Measurements from ENCODE around the gene UVSSA. TPM values are rescaled to one million over a fixed set of nuclear protein-coding genes. Genes with fewer than 3 reads are reported as not detected.

The UVSSA gene
- total RNA-seq, 1 donor from 2014 or later, result 32.4 TPM

DNA sequence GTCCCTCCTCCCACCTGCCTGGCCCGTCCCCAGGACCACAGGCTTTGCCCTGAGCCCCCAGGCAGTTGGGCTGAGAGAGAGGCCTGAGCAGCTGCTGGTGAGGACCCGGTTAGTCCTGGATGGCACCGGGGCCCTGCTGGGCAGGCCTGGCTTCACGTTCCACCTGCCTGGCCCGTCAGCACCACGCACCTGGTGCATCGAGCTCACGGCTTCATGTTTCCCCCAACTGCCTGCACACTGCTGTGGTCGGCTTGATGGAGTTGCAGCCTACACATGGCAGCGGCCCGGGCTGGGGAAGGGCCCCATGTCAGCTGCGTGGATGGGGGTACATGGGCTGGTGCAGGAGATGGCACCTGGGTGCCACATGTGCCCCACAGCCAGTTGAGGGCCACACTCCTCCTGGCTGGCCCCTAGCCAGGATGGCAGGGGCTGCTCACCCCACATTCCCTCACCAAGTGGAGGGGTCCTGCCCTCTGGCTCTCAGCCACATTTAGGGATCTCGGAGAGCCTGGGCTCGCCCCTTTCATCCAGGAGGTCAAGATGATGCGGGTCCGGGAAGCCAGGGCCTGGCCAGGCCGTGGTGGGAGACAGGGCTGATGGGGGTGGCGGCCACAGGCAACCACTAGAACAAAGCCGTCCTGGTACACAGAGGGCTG lies 30.7 kb downstream of the UVSSA start:
- TF ChIP-seq, protein P1, sequence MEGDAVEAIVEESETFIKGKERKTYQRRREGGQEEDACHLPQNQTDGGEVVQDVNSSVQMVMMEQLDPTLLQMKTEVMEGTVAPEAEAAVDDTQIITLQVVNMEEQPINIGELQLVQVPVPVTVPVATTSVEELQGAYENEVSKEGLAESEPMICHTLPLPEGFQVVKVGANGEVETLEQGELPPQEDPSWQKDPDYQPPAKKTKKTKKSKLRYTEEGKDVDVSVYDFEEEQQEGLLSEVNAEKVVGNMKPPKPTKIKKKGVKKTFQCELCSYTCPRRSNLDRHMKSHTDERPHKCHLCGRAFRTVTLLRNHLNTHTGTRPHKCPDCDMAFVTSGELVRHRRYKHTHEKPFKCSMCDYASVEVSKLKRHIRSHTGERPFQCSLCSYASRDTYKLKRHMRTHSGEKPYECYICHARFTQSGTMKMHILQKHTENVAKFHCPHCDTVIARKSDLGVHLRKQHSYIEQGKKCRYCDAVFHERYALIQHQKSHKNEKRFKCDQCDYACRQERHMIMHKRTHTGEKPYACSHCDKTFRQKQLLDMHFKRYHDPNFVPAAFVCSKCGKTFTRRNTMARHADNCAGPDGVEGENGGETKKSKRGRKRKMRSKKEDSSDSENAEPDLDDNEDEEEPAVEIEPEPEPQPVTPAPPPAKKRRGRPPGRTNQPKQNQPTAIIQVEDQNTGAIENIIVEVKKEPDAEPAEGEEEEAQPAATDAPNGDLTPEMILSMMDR (conservative IDR thresholded peaks at IDR 0.05), result no peak
- no peaks in the 10 kb centered on the region for H3K9me3 Mint-ChIP-seq
- H3K4me3 Mint-ChIP-seq, result no peak overlapping the region
- H3K27ac Mint-ChIP-seq, result no peak overlapping the region
- no peaks in the 10 kb centered on the region for H3K27me3 Mint-ChIP-seq
- no peak for DNase-seq (ENCODE audit: extremely low spot score, unreplicated experiment)
- peaks cover 10% of the 10 kb centered on the region for H3K36me3 Mint-ChIP-seq
- H3K4me1 Mint-ChIP-seq (ENCODE audit: unreplicated experiment), result no peaks in the 10 kb centered on the region

DNA sequence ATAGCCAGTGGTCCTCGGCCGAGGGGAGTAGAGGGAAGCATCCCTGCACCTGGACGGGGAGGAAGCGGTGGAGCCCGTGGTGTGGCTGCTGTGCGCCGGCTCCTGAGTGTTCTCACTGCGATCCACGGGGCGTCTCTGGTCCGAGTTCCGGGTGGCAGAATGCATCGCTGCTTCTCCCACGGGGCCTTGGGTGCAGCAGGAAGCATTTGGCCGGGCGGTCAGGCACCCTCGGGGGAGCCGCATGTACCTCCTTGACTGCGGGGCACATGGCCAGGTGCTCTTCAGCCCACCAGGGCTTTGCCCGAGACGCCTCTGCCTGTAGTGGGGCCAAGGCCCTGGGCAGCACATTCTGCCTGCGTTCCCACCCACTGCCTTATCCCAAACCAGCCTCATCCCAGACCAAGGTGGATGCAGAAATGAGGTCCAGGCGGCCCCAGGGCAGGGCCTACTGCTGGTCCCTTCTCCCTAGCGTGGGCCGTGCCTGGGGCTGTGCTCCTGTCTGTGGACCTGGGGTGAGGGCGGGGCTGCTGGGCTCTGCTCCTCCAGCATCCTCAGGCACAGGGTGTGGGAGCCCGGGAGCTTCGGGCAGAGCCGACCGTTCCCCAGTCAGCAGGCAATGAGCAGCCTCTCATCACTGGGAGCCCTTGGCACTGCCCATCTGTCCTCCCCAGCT lies 31.7 kb downstream of the UVSSA start:
- no peaks in the 10 kb centered on the region for H3K4me1 Mint-ChIP-seq (ENCODE audit: unreplicated experiment)
- no peak overlapping the region for H3K27ac Mint-ChIP-seq
- H3K9me3 Mint-ChIP-seq, result no peaks in the 10 kb centered on the region
- TF ChIP-seq, protein P1 (conservative IDR thresholded peaks at IDR 0.05), result no peak
- peaks cover 4% of the 10 kb centered on the region for H3K36me3 Mint-ChIP-seq
- no peaks in the 10 kb centered on the region for H3K27me3 Mint-ChIP-seq
- H3K4me3 Mint-ChIP-seq, result no peak overlapping the region
- no peak for DNase-seq (ENCODE audit: extremely low spot score, unreplicated experiment)

DNA sequence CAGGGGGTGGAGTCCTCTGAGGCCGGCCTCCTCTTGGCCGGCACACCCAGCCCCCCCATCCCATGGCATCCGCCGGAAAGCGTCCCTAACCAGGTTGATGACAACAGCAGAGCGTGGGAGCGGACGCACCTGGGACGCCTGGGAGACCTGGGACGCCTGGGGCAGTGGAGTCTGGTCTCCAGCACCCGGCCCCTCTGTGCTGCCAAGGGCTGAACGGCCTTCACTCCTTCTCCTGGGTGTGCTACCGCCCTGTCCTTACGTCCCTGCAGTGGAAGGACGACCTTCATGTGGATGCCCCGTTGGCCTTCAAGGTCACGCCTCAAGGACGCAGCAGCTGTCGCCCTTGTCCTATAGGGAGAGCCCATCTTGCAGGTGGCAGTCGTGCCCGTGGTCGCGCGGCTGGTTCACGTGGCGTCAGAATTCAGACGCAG lies 32.4 kb downstream of the UVSSA start:
- Mint-ChIP-seq H3K27ac (no peak overlapping the region), H3K9me3 (no peaks in the 10 kb centered on the region), H3K36me3 (no peaks in the 10 kb centered on the region), H3K4me3 (no peak overlapping the region), H3K4me1 (ENCODE audit: unreplicated experiment) (no peaks in the 10 kb centered on the region), H3K27me3 (no peaks in the 10 kb centered on the region)
- no peak for DNase-seq (ENCODE audit: extremely low spot score, unreplicated experiment)
- TF ChIP-seq, protein P1 (conservative IDR thresholded peaks at IDR 0.05), result no peak

DNA sequence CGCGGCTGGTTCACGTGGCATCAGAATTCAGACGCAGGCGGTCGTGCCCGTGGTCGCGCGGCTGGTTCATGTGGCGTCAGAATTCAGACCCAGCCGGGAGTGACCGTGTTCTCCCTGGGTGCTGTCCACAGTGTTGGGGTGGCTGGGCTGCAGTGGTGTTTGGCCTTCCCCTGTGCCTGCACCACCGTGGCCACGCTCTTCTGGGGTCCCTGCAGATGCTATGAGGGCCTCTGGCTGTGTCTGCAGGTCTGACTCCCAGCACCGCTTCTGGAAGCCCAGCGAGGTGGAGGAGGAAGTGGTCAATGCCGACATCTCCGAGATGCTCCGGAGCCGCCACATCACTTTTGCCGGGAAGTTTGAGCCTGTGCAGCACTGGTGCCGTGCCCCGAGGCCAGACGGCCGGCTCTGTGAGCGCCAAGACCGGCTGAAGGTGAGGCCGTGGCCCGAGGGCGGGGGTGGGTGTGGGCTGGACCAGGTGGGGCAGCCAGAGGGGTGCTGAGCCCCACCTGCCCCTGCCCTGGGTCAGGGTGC lies 32.9 kb downstream of the UVSSA start:
- Mint-ChIP-seq H3K27ac (no peak overlapping the region), H3K36me3 (no peaks in the 10 kb centered on the region), H3K4me3 (no peak overlapping the region), H3K9me3 (no peaks in the 10 kb centered on the region), H3K4me1 (ENCODE audit: unreplicated experiment) (no peaks in the 10 kb centered on the region), H3K27me3 (no peaks in the 10 kb centered on the region)
- TF ChIP-seq, protein P1 (conservative IDR thresholded peaks at IDR 0.05), result no peak
- DNase-seq (ENCODE audit: extremely low spot score, unreplicated experiment), result no peak

DNA sequence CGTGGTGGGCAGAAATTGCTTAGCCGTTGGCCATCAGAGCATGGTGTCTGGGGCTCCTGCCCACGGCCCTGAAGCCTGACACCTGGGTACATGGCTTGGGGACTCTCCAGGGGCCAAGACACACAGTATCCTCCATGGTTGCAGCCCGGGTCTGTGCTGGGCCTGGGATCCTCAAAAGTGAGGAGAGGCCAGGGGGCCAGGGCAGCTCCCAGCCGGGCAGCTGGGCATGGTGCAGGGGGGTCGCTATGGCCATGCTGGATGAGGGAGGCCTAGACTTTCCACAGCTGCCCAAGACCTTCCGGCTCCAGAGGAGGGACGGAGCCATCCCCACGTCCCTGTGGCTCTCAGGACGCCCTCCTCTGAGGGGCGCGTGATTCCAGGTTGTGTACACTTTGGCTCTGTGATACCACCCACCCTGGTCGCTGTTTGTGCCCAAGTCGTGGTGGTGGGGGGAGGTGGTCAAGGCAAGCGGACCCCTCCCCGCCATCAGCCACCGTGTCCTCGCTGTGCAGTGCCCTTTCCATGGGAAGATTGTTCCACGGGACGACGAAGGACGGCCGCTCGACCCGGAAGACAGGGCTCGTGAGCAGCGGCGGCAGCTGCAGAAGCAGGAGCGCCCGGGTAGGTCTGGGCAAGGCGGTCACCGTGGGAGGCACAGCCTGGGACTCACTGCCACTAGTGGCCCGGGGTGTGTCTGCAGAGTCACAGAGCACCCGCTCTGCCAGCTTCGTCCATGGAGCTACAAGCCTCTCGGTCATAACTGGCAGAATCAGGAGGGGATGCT lies 33.6 kb downstream of the UVSSA start:
- no peaks in the 10 kb centered on the region for H3K4me1 Mint-ChIP-seq (ENCODE audit: unreplicated experiment)
- no peak for DNase-seq (ENCODE audit: extremely low spot score, unreplicated experiment)
- TF ChIP-seq, protein P1 (conservative IDR thresholded peaks at IDR 0.05), result no peak

More for the DNA sequence above, 33.6 kb downstream of the UVSSA start:
- Mint-ChIP-seq H3K9me3 (no peaks in the 10 kb centered on the region), H3K27me3 (no peaks in the 10 kb centered on the region), H3K36me3 (no peaks in the 10 kb centered on the region), H3K4me3 (no peak overlapping the region), H3K27ac (no peak overlapping the region)

All from type B pancreatic cell (in vitro differentiated cells).